GM12878 (cell line): Measurements from ENCODE around the gene CIDEC. TPM values are rescaled to one million over a fixed set of nuclear protein-coding genes. Genes with fewer than 3 reads are reported as not detected.

Experiments
- BACH1 ChIP-seq: fragments of 450-650 bp; IDR thresholded peaks from 2 replicates; pipeline ENCODE4 v1.6.1; 2017; ENCODE audit warnings: mild to moderate bottlenecking, borderline replicate concordance
- BCL3 ChIP-seq: IDR thresholded peaks from 2 replicates; pipeline ENCODE4 v1.6.1; 2011; ENCODE audit warnings: borderline replicate concordance, low read depth, mild to moderate bottlenecking, moderate library complexity, low read length; ENCODE audit not compliant: insufficient read depth, poor library complexity, severe bottlenecking
- CUX1 ChIP-seq: IDR thresholded peaks from 2 replicates; pipeline ENCODE4 v1.6.1; 2012; ENCODE audit warnings: improper control_type of control experiment, low read depth, low read length; ENCODE audit not compliant: insufficient replicate concordance
- EGR1 ChIP-seq, 2 experiments: IDR thresholded peaks; 1 replicate in 1 of 2; 2 replicates in 1 of 2; pipeline ENCODE4 v1.6.1; 2011 to 2012; ENCODE audit warnings: low read depth in 2 of 2, low read length in 2 of 2, borderline replicate concordance in 1 of 2, mild to moderate bottlenecking in 1 of 2, moderate library complexity in 1 of 2
- ELK1 ChIP-seq: IDR thresholded peaks from 2 replicates; pipeline ENCODE4 v1.6.1; 2012; ENCODE audit warnings: low read depth, low read length, improper control_type of control experiment
- FOS ChIP-seq: IDR thresholded peaks from 3 replicates; pipeline ENCODE4 v1.6.1; 2011; ENCODE audit warnings: borderline replicate concordance; ENCODE audit not compliant: insufficient read length; ENCODE audit errors: extremely low read depth
- FOXK2 ChIP-seq: fragments of 450-650 bp; IDR thresholded peaks from 2 replicates; pipeline ENCODE4 v1.6.1; 2017; ENCODE audit warnings: mild to moderate bottlenecking, moderate library complexity
- GABPA ChIP-seq: IDR thresholded peaks from 2 replicates; pipeline ENCODE4 v1.6.1; 2014; ENCODE audit warnings: antibody characterized with exemption, low read depth, mild to moderate bottlenecking, inconsistent platforms
- NBN ChIP-seq: fragments of 450-650 bp; IDR thresholded peaks from 2 replicates; pipeline ENCODE4 v1.6.1; 2016
- NFXL1 ChIP-seq: fragments of 450-650 bp; IDR thresholded peaks from 2 replicates; pipeline ENCODE4 v1.6.1; 2017; ENCODE audit warnings: antibody characterized with exemption, mild to moderate bottlenecking, borderline replicate concordance
- POU2F2 ChIP-seq: IDR thresholded peaks from 3 replicates; pipeline ENCODE4 v1.6.1; 2011; ENCODE audit warnings: low read depth, mild to moderate bottlenecking, low read length, borderline replicate concordance
- RELB ChIP-seq: fragments of 450-650 bp; IDR thresholded peaks from 2 replicates; pipeline ENCODE4 v1.6.1; 2017; ENCODE audit warnings: low read depth, mild to moderate bottlenecking, moderate library complexity
- RFX5 ChIP-seq: IDR thresholded peaks from 2 replicates; pipeline ENCODE4 v1.6.1; 2011; ENCODE audit warnings: low read depth, low read length, improper control_type of control experiment
- RUNX3 ChIP-seq: IDR thresholded peaks from 2 replicates; pipeline ENCODE4 v1.6.1; 2012; ENCODE audit warnings: low read length, inconsistent platforms
- polyA plus RNA-seq, 11 experiments: library from polyadenylated mRNA; depleted of rRNA in 4 of 11; unstranded in 6 of 11; stranded (reverse) in 5 of 11; fragments of >200 nt; fragmentation: Nextera tagmentation in 4 of 11; fragmentation: Illumina TruSeq in 1 of 11; extraction: Ambion mirVana in 4 of 11; extraction: Trizol in 1 of 11; gene quantifications; 1 replicate in 1 of 11; 2 replicates in 10 of 11; pipeline versions ENCODE4 v1.2.1 to v1.2.3, GENCODE V29; 2011 to 2016; ENCODE audit warnings: inconsistent platforms in 2 of 11, missing spikeins in 2 of 11, low read depth in 1 of 11
- total RNA-seq, 4 experiments: library from RNA; depleted of rRNA in 3 of 4; stranded (reverse); fragments of >200 nt in 3 of 4; fragmentation: Illumina TruSeq in 1 of 4; extraction: Trizol in 1 of 4; gene quantifications; 2 replicates each; pipeline versions ENCODE4 v1.2.1 to v1.2.3, GENCODE V29; 2013 to 2021
- TF ChIP-seq, protein P1 (sequence below): fragments of 450-650 bp; formaldehyde crosslinking; IDR thresholded peaks from 2 replicates; pipeline ENCODE4 v1.4.0; 2022; ENCODE audit warnings: mild to moderate bottlenecking, moderate library complexity

Gene CIDEC
- total and polyA plus RNA-seq, 10 of the 15 experiments (the other 5 are each of a cell fraction or from before 2014, with no cell fraction given), result 0.10 to 0.49 TPM; not detected in 8

DNA sequence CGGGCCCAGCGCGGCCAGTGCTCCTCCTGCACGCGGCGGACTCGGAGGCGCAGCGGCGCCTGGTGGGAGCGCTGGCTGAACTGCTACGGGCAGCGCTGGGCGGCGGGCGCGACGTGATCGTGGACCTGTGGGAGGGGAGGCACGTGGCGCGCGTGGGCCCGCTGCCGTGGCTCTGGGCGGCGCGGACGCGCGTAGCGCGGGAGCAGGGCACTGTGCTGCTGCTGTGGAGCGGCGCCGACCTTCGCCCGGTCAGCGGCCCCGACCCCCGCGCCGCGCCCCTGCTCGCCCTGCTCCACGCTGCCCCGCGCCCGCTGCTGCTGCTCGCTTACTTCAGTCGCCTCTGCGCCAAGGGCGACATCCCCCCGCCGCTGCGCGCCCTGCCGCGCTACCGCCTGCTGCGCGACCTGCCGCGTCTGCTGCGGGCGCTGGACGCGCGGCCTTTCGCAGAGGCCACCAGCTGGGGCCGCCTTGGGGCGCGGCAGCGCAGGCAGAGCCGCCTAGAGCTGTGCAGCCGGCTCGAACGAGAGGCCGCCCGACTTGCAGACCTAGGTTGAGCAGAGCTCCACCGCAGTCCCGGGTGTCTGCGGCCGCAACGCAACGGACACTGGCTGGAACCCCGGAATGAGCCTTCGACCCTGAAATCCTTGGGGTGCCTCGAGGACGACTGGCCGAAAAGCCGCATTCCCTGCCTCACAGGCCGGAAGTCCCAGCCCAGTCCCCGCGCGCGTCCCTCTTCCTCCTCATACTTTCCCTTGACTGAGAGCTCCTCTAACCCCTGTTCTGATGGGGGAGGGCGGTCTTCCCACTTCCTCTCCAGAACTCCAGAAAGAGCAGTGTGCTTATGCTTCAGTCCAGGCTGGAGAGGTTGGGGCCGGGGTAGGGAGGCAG is 35.4 kb upstream of the CIDEC start (continued):
- TF ChIP-seq RUNX3, result no peak
- TF ChIP-seq POU2F2, result no peak
- no peak for TF ChIP-seq NBN
- TF ChIP-seq RFX5, result no peak
- TF ChIP-seq, protein P1, sequence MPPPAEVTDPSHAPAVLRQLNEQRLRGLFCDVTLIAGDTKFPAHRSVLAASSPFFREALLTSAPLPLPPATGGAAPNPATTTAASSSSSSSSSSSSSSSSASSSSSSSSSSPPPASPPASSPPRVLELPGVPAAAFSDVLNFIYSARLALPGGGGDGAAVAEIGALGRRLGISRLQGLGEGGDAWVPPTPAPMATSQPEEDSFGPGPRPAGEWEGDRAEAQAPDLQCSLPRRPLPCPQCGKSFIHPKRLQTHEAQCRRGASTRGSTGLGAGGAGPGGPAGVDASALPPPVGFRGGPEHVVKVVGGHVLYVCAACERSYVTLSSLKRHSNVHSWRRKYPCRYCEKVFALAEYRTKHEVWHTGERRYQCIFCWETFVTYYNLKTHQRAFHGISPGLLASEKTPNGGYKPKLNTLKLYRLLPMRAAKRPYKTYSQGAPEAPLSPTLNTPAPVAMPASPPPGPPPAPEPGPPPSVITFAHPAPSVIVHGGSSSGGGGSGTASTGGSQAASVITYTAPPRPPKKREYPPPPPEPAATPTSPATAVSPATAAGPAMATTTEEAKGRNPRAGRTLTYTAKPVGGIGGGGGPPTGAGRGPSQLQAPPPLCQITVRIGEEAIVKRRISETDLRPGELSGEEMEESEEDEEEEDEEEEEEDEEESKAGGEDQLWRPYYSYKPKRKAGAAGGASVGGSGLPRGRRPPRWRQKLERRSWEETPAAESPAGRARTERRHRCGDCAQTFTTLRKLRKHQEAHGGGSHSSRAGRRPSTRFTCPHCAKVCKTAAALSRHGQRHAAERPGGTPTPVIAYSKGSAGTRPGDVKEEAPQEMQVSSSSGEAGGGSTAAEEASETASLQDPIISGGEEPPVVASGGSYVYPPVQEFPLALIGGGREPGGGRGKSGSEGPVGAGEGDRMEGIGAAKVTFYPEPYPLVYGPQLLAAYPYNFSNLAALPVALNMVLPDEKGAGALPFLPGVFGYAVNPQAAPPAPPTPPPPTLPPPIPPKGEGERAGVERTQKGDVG, result no peak
- TF ChIP-seq RELB, result no peak
- no peak for TF ChIP-seq EGR1 (IDR thresholded peaks at IDR 0.05; ENCODE audit: borderline replicate concordance in 1 of 2, low read depth in 2 of 2, low read length in 2 of 2)
- no peak for TF ChIP-seq FOS
- TF ChIP-seq BACH1, result peak; percentile 95
- TF ChIP-seq NFXL1, result no peak
- TF ChIP-seq ELK1, result no peak
- TF ChIP-seq BCL3, result no peak
- TF ChIP-seq CUX1, result no peak
- TF ChIP-seq GABPA, result no peak
- TF ChIP-seq FOXK2, result no peak
